Calu3 (cell line): Measurements from ENCODE around the gene PHYKPL. TPM values are rescaled to one million over a fixed set of nuclear protein-coding genes. Genes with fewer than 3 reads are reported as not detected.

Experiments used
- BruUV-seq: library from RNA; stranded (reverse); fragments of 400-500 nt; replicated peaks from 2 replicates; lab custom pipeline; 2021; lab: Mats Ljungman, UMichigan
- CTCF ChIA-PET: fragments of 300-600 bp; sonication (Branson Sonifier 250); formaldehyde crosslinking; loops from one replicate; lab custom pipeline; 2022; ENCODE audit warnings: antibody characterized with exemption; lab: Charles Lee
- DNase-seq: peaks from one replicate; pipeline ENCODE4 v3.0.0; 2022
- H3K27ac Mint-ChIP-seq: one replicate; pipeline ENCODE4 v1.8.0; 2022; ENCODE audit warnings: mixed read lengths; ENCODE audit not compliant: unreplicated experiment
- H3K27me3 Mint-ChIP-seq: one replicate; pipeline ENCODE4 v1.8.0; 2022; ENCODE audit warnings: mixed read lengths; ENCODE audit not compliant: unreplicated experiment
- H3K36me3 Mint-ChIP-seq: one replicate; pipeline ENCODE4 v1.8.0; 2022; ENCODE audit warnings: mild to moderate bottlenecking, moderate library complexity, mixed read lengths; ENCODE audit not compliant: insufficient read depth, unreplicated experiment
- H3K4me1 Mint-ChIP-seq: one replicate; pipeline ENCODE4 v1.8.0; 2022; ENCODE audit warnings: mild to moderate bottlenecking, low read depth, mixed read lengths; ENCODE audit not compliant: unreplicated experiment
- H3K4me3 Mint-ChIP-seq: one replicate; pipeline ENCODE4 v1.8.0; 2022; ENCODE audit warnings: mild to moderate bottlenecking, low read depth, moderate library complexity, mixed read lengths; ENCODE audit not compliant: unreplicated experiment
- H3K9me3 Mint-ChIP-seq: one replicate; pipeline ENCODE4 v1.8.0; 2022; ENCODE audit warnings: low read depth, mixed read lengths; ENCODE audit not compliant: unreplicated experiment
- intact Hi-C: fragments of 100-400 bp; cut with micrococcal nuclease; formaldehyde crosslinking; loops from one replicate; pipeline ENCODE4 v1.10.0; 2022; ENCODE audit not compliant: unreplicated experiment
- total RNA-seq: library from RNA; stranded (reverse); gene quantifications from 2 replicates; pipeline ENCODE4 v1.2.3, GENCODE V29; 2022
- TF ChIP-seq, protein P1 (sequence below): fragments of 200-600 bp; IDR thresholded peaks from one replicate; pipeline ENCODE4 v1.8.0; 2022; ENCODE audit warnings: antibody characterized with exemption; ENCODE audit not compliant: unreplicated experiment

Gene PHYKPL
- total RNA-seq, 1 experiment from 2014 or later, result 96.7 TPM

DNA sequence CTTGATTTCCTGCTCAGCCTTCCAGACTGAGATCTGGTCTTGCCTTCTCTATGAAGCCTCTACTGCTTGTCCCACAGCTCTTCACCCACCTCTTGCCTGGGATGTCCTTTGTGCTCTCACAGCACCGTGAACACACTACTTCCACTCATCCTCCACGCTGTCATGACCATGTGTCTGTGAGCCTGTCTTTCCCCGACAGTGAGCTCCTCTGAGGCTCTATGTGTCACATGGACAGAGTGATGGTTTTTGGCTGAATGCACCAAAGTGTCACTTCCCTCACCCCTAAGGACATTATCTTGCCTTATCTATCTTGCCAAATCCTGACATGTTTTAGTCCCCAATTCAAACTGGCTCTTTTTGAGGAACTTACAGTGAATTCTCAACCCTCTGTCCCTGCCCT lies 11.3 kb downstream of the PHYKPL start:
- Mint-ChIP-seq H3K9me3 (no peaks in the 10 kb centered on the region), H3K4me3 (no peak overlapping the region), H3K27ac (no peak overlapping the region), H3K36me3 (peaks cover 73% of the 10 kb centered on the region), H3K27me3 (no peaks in the 10 kb centered on the region), H3K4me1 (peaks cover under 1% of the 10 kb centered on the region)
- DNase-seq, result no peak
- TF ChIP-seq, protein P1, sequence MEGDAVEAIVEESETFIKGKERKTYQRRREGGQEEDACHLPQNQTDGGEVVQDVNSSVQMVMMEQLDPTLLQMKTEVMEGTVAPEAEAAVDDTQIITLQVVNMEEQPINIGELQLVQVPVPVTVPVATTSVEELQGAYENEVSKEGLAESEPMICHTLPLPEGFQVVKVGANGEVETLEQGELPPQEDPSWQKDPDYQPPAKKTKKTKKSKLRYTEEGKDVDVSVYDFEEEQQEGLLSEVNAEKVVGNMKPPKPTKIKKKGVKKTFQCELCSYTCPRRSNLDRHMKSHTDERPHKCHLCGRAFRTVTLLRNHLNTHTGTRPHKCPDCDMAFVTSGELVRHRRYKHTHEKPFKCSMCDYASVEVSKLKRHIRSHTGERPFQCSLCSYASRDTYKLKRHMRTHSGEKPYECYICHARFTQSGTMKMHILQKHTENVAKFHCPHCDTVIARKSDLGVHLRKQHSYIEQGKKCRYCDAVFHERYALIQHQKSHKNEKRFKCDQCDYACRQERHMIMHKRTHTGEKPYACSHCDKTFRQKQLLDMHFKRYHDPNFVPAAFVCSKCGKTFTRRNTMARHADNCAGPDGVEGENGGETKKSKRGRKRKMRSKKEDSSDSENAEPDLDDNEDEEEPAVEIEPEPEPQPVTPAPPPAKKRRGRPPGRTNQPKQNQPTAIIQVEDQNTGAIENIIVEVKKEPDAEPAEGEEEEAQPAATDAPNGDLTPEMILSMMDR, result no peak
- CTCF ChIA-PET, result no interaction called here
- no TSS peak for BruUV-seq
- intact Hi-C loops, result no loop called here

DNA sequence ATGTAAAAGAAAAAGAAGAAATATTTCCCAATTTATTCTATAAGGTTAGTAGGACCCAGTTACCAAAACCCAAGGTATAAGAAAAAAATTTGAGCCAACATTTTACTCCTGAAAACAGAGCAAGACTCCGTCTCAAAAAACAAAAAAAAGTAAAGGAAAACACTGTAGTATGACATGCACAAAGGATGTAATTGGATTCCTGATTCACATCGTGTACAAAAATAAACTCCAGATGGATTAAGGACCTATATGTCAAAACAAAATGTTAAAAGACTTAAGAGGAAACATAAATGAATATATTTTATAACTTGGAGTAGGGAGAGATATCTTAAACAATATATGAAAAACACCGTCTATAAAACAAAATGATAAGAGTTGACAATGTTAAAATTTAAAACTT lies 13.8 kb downstream of the PHYKPL start:
- Mint-ChIP-seq H3K36me3 (peaks cover 90% of the 10 kb centered on the region), H3K27ac (no peak overlapping the region), H3K27me3 (no peaks in the 10 kb centered on the region), H3K9me3 (no peaks in the 10 kb centered on the region), H3K4me3 (no peak overlapping the region), H3K4me1 (no peaks in the 10 kb centered on the region)
- intact Hi-C loops, result no loop called here
- no TSS peak for BruUV-seq
- no peak for DNase-seq
- CTCF ChIA-PET, result no interaction called here
- TF ChIP-seq, protein P1, result no peak

DNA sequence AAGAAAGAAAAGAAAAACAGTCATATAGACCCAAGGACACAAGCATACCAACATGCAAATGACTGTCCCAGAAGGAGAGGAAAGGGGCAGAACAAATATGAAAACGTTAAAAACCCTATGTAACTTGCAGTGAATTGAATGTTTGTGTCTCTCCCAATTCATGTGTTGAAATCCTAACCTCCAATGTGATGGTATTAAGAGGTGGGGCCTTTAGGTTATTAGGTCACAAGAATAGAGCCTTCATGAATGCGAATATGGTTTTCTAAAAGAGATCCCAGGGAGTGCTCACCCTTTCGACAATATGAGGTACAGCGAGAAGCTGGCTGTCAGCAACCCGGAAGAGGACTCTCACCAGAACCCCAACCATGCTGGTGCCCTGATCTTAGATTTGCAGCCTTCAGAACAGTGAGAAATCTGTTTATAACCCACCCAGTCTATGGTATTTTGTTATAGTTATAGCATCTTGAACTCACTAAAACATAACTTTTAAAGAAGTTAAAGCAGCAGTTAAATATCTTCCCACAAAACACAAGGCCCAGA lies 14.3 kb downstream of the PHYKPL start:
- TF ChIP-seq, protein P1, result no peak
- H3K36me3 Mint-ChIP-seq, result peaks cover 90% of the 10 kb centered on the region
- no peak overlapping the region for H3K27ac Mint-ChIP-seq
- H3K9me3 Mint-ChIP-seq, result no peaks in the 10 kb centered on the region
- intact Hi-C loops, result no loop called here
- no peaks in the 10 kb centered on the region for H3K27me3 Mint-ChIP-seq
- CTCF ChIA-PET, result no interaction called here
- BruUV-seq, result TSS peak; percentile 24
- no peak overlapping the region for H3K4me3 Mint-ChIP-seq
- DNase-seq, result no peak
- peaks cover 4% of the 10 kb centered on the region for H3K4me1 Mint-ChIP-seq

DNA sequence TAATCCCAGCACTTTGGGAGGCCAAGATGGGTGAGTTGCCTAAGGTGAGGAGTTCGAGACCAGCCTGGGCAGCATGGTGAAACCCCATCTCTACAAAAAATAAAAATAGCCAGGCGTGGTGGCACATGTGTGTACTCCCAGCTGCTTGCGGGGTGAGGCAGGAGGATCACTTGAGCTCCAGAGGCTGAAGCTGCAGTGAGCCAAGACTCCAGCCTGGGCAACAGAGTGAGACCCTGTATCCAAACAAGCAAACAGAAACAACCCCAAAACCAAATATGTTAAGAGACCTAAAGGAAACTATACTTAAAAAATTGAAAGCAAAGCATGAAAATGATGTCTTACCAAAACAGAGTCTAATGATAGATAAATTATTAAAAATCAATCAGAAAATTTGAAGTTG lies 15.8 kb downstream of the PHYKPL start:
- Mint-ChIP-seq H3K9me3 (no peaks in the 10 kb centered on the region), H3K27me3 (no peaks in the 10 kb centered on the region), H3K36me3 (peaks cover 93% of the 10 kb centered on the region), H3K27ac (no peak overlapping the region), H3K4me1 (peaks cover 8% of the 10 kb centered on the region), H3K4me3 (no peak overlapping the region)
- TF ChIP-seq, protein P1, result no peak
- intact Hi-C loops, result no loop called here
- DNase-seq, result no peak
- CTCF ChIA-PET, result no interaction called here
- BruUV-seq, result no TSS peak
